HepG2 (cell line): ENCODE measurements around the gene ECSIT. TPM values are rescaled to one million over a fixed set of nuclear protein-coding genes. Genes with fewer than 3 reads are reported as not detected.

Experiments
- ATAC-seq: fragments of 200-7000 bp; cut with Tn5 transposase; 3 replicates; pipeline ENCODE4 v1.9.1; 2020; ENCODE audit warnings: mild to moderate bottlenecking, moderate library complexity
- BruUV-seq: library from RNA; stranded (reverse); fragments of 400-500 nt; replicated peaks from 2 replicates; lab custom pipeline; 2021; lab: Mats Ljungman, UMichigan
- CTCF ChIA-PET: fragments of 300-600 bp; formaldehyde crosslinking; extraction: SDS; loops from one replicate; lab custom pipeline; 2021; ENCODE audit warnings: low total read pairs, inconsistent platforms, low intra/inter-chr PET ratio; lab: Yijun Ruan, JAX
- POLR2A ChIA-PET: fragments of 350-600 bp; sonication (Branson Sonifier 250); formaldehyde crosslinking; loops from one replicate; lab custom pipeline; 2020; ENCODE audit warnings: antibody characterized with exemption, inconsistent platforms; lab: Yijun Ruan, JAX
- DNase-seq: peaks from one replicate; pipeline ENCODE4 v3.0.0-alpha.2; 2015; ENCODE audit warnings: low spot score
- FAIRE-seq: peaks from 3 replicates; lab custom pipeline; 2011; peaks lifted over from hg19 to GRCh38; lab: Jason Lieb, UNC
- H2AFZ ChIP-seq: one replicate; pipeline ENCODE4 v1.6.1; 2011; ENCODE audit warnings: low read length, inconsistent platforms
- H3K27ac ChIP-seq: fragments of 300-600 bp; 3 replicates; pipeline ENCODE4 v1.8.0; 2011; ENCODE audit warnings: mixed run types, mild to moderate bottlenecking, mixed read lengths, low read length, inconsistent platforms; ENCODE audit not compliant: insufficient read depth; ENCODE audit errors: extremely low read length
- H3K27me3 ChIP-seq, 2 experiments: fragments of 200-600 bp in 1 of 2; 2 replicates in 1 of 2; 3 replicates in 1 of 2; pipeline versions ENCODE4 v1.6.0 to v1.8.0; 2011; ENCODE audit warnings: low read length in 2 of 2, mild to moderate bottlenecking in 2 of 2, moderate library complexity in 2 of 2, inconsistent platforms in 1 of 2; ENCODE audit not compliant: insufficient read depth in 2 of 2, control insufficient read depth in 1 of 2
- H3K36me3 ChIP-seq, 2 experiments: fragments of 200-600 bp in 1 of 2; replicated peaks in 1 of 2; 2 replicates in 1 of 2; 3 replicates in 1 of 2; pipeline versions ENCODE4 v1.5.1 to v1.8.0; 2011; ENCODE audit warnings: low read length in 2 of 2, inconsistent platforms in 1 of 2; ENCODE audit not compliant: insufficient read depth in 2 of 2, control insufficient read depth in 1 of 2
- H3K4me1 ChIP-seq: 2 replicates; pipeline ENCODE4 v1.5.1; 2012; ENCODE audit warnings: low read length, inconsistent platforms; ENCODE audit not compliant: insufficient read depth
- H3K4me2 ChIP-seq: 2 replicates; pipeline ENCODE4 v1.6.0; 2011; ENCODE audit warnings: low read depth, low read length, inconsistent platforms
- H3K4me3 ChIP-seq, 3 experiments: fragments of 200-600 bp in 1 of 3; sonication (generic), shearing (Covaris generic) in 1 of 3; replicated peaks in 1 of 3; 2 replicates each; pipeline ENCODE4 v1.5.1; 2011 to 2016; ENCODE audit warnings: low read length in 3 of 3, inconsistent platforms in 2 of 3, low read depth in 2 of 3, mild to moderate bottlenecking in 2 of 3, control low read depth in 1 of 3, mixed read lengths in 1 of 3; ENCODE audit not compliant: insufficient read depth in 1 of 3
- H3K79me2 ChIP-seq: one replicate; pipeline ENCODE4 v1.6.1; 2011; ENCODE audit warnings: low read length, inconsistent platforms; ENCODE audit not compliant: insufficient read depth
- H3K9ac ChIP-seq: 2 replicates; pipeline ENCODE4 v1.6.0; 2011; ENCODE audit warnings: mild to moderate bottlenecking, low read depth, low read length, inconsistent platforms; ENCODE audit not compliant: insufficient read depth
- H3K9me3 ChIP-seq: 2 replicates; pipeline ENCODE4 v1.5.1; 2012; ENCODE audit warnings: mild to moderate bottlenecking, low read length
- H4K20me1 ChIP-seq: 2 replicates; pipeline ENCODE4 v1.6.0; 2011; ENCODE audit warnings: inconsistent platforms, mild to moderate bottlenecking, low read length, moderate library complexity; ENCODE audit not compliant: insufficient read depth
- BHLHE40 ChIP-seq: IDR thresholded peaks from 2 replicates; pipeline ENCODE4 v1.6.1; 2011; ENCODE audit warnings: low read length, improper control_type of control experiment
- NR2C2 ChIP-seq: sonication (generic); formaldehyde crosslinking; IDR thresholded peaks from 2 replicates; pipeline ENCODE4 v1.4.0; 2020; ENCODE audit warnings: missing genetic modification reagents, mild to moderate bottlenecking, moderate library complexity, borderline replicate concordance
- POLR2A ChIP-seq, 2 experiments: IDR thresholded peaks; 2 replicates each; pipeline ENCODE4 v1.6.1; 2011; ENCODE audit warnings: low read depth in 2 of 2, low read length in 2 of 2, mild to moderate bottlenecking in 1 of 2, moderate library complexity in 1 of 2; ENCODE audit not compliant: insufficient read depth in 1 of 2
- RFX3 ChIP-seq: IDR thresholded peaks from 2 replicates; pipeline ENCODE4 v1.6.1; 2016; ENCODE audit warnings: missing biosample characterization, missing genetic modification reagents
- RORA ChIP-seq: sonication (generic); formaldehyde crosslinking; IDR thresholded peaks from 2 replicates; pipeline ENCODE4 v1.5.0; 2020; ENCODE audit warnings: mild to moderate bottlenecking, missing genetic modification reagents, moderate library complexity
- SIN3A ChIP-seq: IDR thresholded peaks from 2 replicates; pipeline ENCODE4 v1.6.1; 2011; ENCODE audit warnings: low read depth, mild to moderate bottlenecking, control low read depth, low read length, borderline replicate concordance
- SIX4 ChIP-seq: sonication (generic); formaldehyde crosslinking; IDR thresholded peaks from 2 replicates; pipeline ENCODE4 v1.4.0; 2020; ENCODE audit warnings: missing genetic modification reagents
- SP4 ChIP-seq: sonication (generic); formaldehyde crosslinking; IDR thresholded peaks from 2 replicates; pipeline ENCODE4 v1.8.1; 2023; ENCODE audit warnings: mild to moderate bottlenecking, missing genetic modification reagents
- TAF1 ChIP-seq: sonication (generic); formaldehyde crosslinking; IDR thresholded peaks from 2 replicates; pipeline ENCODE4 v1.4.0; 2020; ENCODE audit warnings: missing genetic modification reagents
- ZNF12 ChIP-seq: sonication (generic); formaldehyde crosslinking; IDR thresholded peaks from 2 replicates; pipeline ENCODE4 v1.5.0; 2020; ENCODE audit warnings: missing genetic modification reagents
- ZNF30 ChIP-seq: sonication (generic); formaldehyde crosslinking; IDR thresholded peaks from 2 replicates; pipeline ENCODE4 v1.5.0; 2020; ENCODE audit warnings: mild to moderate bottlenecking, missing genetic modification reagents
- ZNF432 ChIP-seq: sonication (generic); formaldehyde crosslinking; IDR thresholded peaks from 2 replicates; pipeline ENCODE4 v1.5.0; 2020; ENCODE audit warnings: missing genetic modification reagents, mild to moderate bottlenecking, borderline replicate concordance
- WGBS: methylation state at CpG from one replicate; pipeline ENCODE4 v1.1.6; 2017; ENCODE audit warnings: low lambda C conversion rate; 5-methylcytosine and 5-hydroxymethylcytosine counted together
- in situ Hi-C: cut with HindIII; loops from 2 replicates; pipeline ENCODE4 v1.10.0; 2017; ENCODE audit warnings: low pct_unique_long_range_greater_than_20kb; ENCODE audit not compliant: extremely low pct_ligation_motif_present
- intact Hi-C: fragments of 100-400 bp; cut with micrococcal nuclease; formaldehyde crosslinking; loops from one replicate; pipeline ENCODE4 v1.10.0; 2022; ENCODE audit not compliant: unreplicated experiment
- polyA plus RNA-seq, 8 experiments: library from polyadenylated mRNA; depleted of rRNA in 3 of 8; stranded (reverse) in 7 of 8; unstranded in 1 of 8; fragments of >200 nt; fragmentation: Illumina TruSeq in 4 of 8; extraction: Trizol in 4 of 8; gene quantifications; 2 replicates each; pipeline versions ENCODE4 v1.2.1 to v1.2.3, GENCODE V29; 2011 to 2016; ENCODE audit warnings: low read depth in 4 of 8, missing spikeins in 1 of 8, mixed read lengths in 1 of 8; ENCODE audit not compliant: insufficient read depth in 1 of 8
- total RNA-seq, 5 experiments: library from RNA; depleted of rRNA; stranded (reverse); fragments of >200 nt; fragmentation: Illumina TruSeq; extraction: Trizol; gene quantifications; 2 replicates each; pipeline ENCODE4 v1.2.3, GENCODE V29; 2016; ENCODE audit warnings: low read depth in 1 of 5
- TF ChIP-seq, protein P1 (sequence below): sonication (generic); formaldehyde crosslinking; IDR thresholded peaks from 2 replicates; pipeline ENCODE4 v1.4.0; 2020; ENCODE audit warnings: missing genetic modification reagents, mild to moderate bottlenecking, borderline replicate concordance
- TF ChIP-seq, protein P2 (sequence below): IDR thresholded peaks from 2 replicates; pipeline ENCODE4 v1.6.1; 2016; ENCODE audit warnings: missing compliant biosample characterization, missing genetic modification reagents, borderline replicate concordance
- TF ChIP-seq, protein P3 (sequence below): sonication (generic); formaldehyde crosslinking; IDR thresholded peaks from 2 replicates; pipeline ENCODE4 v1.4.0; 2020; ENCODE audit warnings: missing genetic modification reagents
- TF ChIP-seq, protein P4 (sequence below): IDR thresholded peaks from 2 replicates; pipeline ENCODE4 v1.6.1; 2016; ENCODE audit warnings: missing biosample characterization, missing genetic modification reagents, low read depth

ECSIT gene
- total and polyA plus RNA-seq, 2 of the 13 experiments (the other 11 are each of a cell fraction or from before 2014, with no cell fraction given): 36.4 to 62.3 TPM

DNA sequence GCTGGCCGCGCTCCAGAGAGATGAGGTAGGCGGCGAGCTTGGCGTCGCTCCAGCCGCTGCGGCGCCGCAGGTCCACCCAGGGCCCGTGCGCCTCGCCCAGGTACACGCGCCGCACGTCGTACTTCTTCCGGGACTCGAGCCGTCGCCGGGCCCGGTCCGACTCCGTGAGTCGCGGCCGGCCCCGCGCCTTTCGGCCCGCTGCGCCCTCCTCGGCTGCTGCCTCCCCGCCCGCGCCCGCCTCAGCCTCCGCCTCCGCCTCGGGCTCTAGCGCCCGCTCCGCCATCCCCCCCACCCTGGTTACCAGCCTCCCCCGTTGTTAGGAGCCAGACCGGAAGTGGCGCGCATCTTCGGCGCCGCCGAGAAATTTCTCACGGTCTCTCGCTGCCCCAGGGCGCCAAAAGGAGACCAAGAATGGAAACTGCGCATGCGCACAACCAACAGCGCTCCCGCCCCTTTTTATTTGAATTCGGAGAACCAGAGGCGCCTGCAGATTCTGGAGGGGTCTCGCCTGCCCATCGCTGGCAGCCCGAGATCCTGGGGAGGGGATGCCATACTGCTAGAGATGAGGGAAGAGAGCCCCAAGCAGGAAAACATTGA is 23.3 kb downstream of the ECSIT start, which contains the start of gene ZNF653 (continued):
- TF ChIP-seq, protein P1, sequence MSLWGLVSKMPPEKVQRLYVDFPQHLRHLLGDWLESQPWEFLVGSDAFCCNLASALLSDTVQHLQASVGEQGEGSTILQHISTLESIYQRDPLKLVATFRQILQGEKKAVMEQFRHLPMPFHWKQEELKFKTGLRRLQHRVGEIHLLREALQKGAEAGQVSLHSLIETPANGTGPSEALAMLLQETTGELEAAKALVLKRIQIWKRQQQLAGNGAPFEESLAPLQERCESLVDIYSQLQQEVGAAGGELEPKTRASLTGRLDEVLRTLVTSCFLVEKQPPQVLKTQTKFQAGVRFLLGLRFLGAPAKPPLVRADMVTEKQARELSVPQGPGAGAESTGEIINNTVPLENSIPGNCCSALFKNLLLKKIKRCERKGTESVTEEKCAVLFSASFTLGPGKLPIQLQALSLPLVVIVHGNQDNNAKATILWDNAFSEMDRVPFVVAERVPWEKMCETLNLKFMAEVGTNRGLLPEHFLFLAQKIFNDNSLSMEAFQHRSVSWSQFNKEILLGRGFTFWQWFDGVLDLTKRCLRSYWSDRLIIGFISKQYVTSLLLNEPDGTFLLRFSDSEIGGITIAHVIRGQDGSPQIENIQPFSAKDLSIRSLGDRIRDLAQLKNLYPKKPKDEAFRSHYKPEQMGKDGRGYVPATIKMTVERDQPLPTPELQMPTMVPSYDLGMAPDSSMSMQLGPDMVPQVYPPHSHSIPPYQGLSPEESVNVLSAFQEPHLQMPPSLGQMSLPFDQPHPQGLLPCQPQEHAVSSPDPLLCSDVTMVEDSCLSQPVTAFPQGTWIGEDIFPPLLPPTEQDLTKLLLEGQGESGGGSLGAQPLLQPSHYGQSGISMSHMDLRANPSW (CRISPR knock-in tag): 0 out of 2 replicates have a peak, but pooled peaks have one; percentile 24
- TF ChIP-seq TAF1 (peak; percentile 53), NR2C2 (CRISPR knock-in tag) (peak; percentile 81), RFX3 (CRISPR knock-in tag) (peak; percentile 52; the same call in 1 of the 2 replicates), RORA (CRISPR knock-in tag) (no peak)
- TF ChIP-seq, protein P2, sequence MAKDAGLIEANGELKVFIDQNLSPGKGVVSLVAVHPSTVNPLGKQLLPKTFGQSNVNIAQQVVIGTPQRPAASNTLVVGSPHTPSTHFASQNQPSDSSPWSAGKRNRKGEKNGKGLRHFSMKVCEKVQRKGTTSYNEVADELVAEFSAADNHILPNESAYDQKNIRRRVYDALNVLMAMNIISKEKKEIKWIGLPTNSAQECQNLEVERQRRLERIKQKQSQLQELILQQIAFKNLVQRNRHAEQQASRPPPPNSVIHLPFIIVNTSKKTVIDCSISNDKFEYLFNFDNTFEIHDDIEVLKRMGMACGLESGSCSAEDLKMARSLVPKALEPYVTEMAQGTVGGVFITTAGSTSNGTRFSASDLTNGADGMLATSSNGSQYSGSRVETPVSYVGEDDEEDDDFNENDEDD (CRISPR knock-in tag): peak; percentile 76; the same call in 1 of the 2 replicates

DNA sequence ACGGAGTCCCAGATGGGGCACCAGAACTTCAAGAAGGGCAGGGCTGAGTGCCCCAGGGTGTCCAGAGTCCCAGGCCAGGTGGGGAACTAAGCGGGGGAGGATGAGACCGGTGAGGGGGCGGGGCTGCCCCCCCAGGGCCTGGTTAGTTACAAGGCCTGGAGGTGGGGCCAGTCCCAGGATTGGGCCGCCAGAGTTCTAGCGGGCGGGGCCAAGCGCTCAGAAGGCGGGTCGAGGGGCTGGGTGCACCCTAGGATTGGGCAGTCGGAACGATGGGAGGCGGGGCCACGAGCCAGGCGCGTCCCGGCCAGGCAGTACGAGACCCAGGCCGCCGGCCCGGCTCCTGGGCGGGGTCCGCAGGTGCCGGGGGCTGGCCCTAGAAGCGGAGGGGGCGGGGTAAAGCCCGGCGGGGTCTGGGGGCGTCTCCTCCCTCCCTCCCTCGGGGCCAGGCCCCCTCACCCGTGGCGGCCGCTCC is 23.9 kb downstream of the ECSIT start:
- DNase-seq: peak; percentile 91
- no peak overlapping the region for H2AFZ ChIP-seq
- H3K27me3 ChIP-seq: no peaks in the 10 kb centered on the region
- peak; percentile 30 for FAIRE-seq
- peak overlapping the region; percentile 95 for H3K4me2 ChIP-seq
- intact Hi-C loops: no loop called here
- no TSS peak for BruUV-seq
- peak overlapping the region; percentile 80 for H3K9ac ChIP-seq
- H3K27ac ChIP-seq: peak overlapping the region; percentile 77
- H3K9me3 ChIP-seq: no peaks in the 10 kb centered on the region
- H4K20me1 ChIP-seq: no peaks in the 10 kb centered on the region; the same call in 1 of the 2 replicates
- WGBS: 20% methylated on average over 1 of the region's 33 CpGs
- in situ Hi-C loops: no loop called here
- peaks cover 18% of the 10 kb centered on the region for H3K4me1 ChIP-seq
- POLR2A ChIA-PET: interaction anchor here (1.3 kb wide), 1 partner anchor 14 kb away, joined by 3 read pairs; no protein-coding TSS in a partner anchor
- H3K79me2 ChIP-seq: peaks cover 6% of the 10 kb centered on the region
- ATAC-seq: peak; percentile 96
- CTCF ChIA-PET: no interaction called here
- peaks cover 0 to 2% of the 10 kb centered on the region in 2 experiments; a peak in 1 of 5 replicates for H3K36me3 ChIP-seq
- peak overlapping the region; percentile 77 to 84 (median 81) for H3K4me3 ChIP-seq
- TF ChIP-seq POLR2A (IDR thresholded peaks at IDR 0.05; ENCODE audit: insufficient read depth in 1 of 2, low read depth in 2 of 2, low read length in 2 of 2) (peak in 1 of 2 experiments; percentile 50; a peak in 1 of 4 replicates), SIX4 (CRISPR knock-in tag) (no peak), ZNF30 (no peak), BHLHE40 (no peak), ZNF432 (CRISPR knock-in tag) (no peak), ZNF12 (CRISPR knock-in tag) (no peak), SP4 (CRISPR knock-in tag) (peak; percentile 97), SIN3A (0 out of 2 replicates have a peak, but pooled peaks have one; percentile 22)
- TF ChIP-seq, protein P3, sequence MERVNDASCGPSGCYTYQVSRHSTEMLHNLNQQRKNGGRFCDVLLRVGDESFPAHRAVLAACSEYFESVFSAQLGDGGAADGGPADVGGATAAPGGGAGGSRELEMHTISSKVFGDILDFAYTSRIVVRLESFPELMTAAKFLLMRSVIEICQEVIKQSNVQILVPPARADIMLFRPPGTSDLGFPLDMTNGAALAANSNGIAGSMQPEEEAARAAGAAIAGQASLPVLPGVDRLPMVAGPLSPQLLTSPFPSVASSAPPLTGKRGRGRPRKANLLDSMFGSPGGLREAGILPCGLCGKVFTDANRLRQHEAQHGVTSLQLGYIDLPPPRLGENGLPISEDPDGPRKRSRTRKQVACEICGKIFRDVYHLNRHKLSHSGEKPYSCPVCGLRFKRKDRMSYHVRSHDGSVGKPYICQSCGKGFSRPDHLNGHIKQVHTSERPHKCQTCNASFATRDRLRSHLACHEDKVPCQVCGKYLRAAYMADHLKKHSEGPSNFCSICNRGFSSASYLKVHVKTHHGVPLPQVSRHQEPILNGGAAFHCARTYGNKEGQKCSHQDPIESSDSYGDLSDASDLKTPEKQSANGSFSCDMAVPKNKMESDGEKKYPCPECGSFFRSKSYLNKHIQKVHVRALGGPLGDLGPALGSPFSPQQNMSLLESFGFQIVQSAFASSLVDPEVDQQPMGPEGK (CRISPR knock-in tag): peak; percentile 95
- TF ChIP-seq, protein P4, sequence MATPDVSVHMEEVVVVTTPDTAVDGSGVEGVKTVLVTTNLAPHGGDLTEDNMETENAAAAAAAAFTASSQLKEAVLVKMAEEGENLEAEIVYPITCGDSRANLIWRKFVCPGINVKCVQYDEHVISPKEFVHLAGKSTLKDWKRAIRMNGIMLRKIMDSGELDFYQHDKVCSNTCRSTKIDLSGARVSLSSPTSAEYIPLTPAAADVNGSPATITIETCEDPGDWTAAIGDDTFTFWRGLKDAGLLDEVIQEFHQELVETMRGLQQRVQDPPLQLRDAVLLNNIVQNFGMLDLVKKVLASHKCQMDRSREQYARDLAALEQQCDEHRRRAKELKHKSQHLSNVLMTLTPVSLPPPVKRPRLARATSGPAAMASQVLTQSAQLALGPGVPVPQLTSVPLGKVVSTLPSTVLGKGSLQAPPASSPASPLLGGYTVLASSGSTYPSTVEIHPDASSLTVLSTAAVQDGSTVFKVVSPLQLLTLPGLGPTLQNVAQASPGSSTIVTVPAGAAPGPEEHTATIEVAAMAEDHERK: no peak
